ENCODE data around the gene C11orf71.

C11orf71 gene

GRCh38 chr11:114398303-114398920, 1.9 kb downstream of the C11orf71 start:
- DNase-seq, result peak; percentile 37

- peak; percentile 63 for DNase-seq
Observed at GRCh38 chr11:114397349-114397982, 2.8 kb downstream of the C11orf71 start.

- DNase-seq, result no peak
Observed at GRCh38 chr11:114396916-114397315, 3.4 kb downstream of the C11orf71 start.

- DNase-seq, result peak; percentile 32
Observed at GRCh38 chr11:114395736-114396135, 4.6 kb downstream of the C11orf71 start.

GRCh38 chr11:114392735-114393667, 7.3 kb downstream of the C11orf71 start:
- no peak for DNase-seq

GRCh38 chr11:114386545-114386944, 13.8 kb downstream of the C11orf71 start:
- no peak for DNase-seq

- no peak for DNase-seq
Observed at GRCh38 chr11:114386131-114386530, 14.2 kb downstream of the C11orf71 start.

GRCh38 chr11:114384487-114384886, 15.8 kb downstream of the C11orf71 start:
- DNase-seq, result no peak

- no peak for DNase-seq
Observed at GRCh38 chr11:114382509-114382908, 17.8 kb downstream of the C11orf71 start.

GRCh38 chr11:114379394-114380069, 20.8 kb downstream of the C11orf71 start:
- DNase-seq, result no peak

GRCh38 chr11:114377612-114378267, 22.6 kb downstream of the C11orf71 start:
- DNase-seq, result no peak

GRCh38 chr11:114375052-114375451, 25.3 kb downstream of the C11orf71 start:
- DNase-seq, result no peak

- no peak for DNase-seq
Observed at GRCh38 chr11:114368918-114369680, 31.2 kb downstream of the C11orf71 start.

- DNase-seq, result no peak
Observed at GRCh38 chr11:114367244-114367957, 32.9 kb downstream of the C11orf71 start.

- DNase-seq, result no peak
Observed at GRCh38 chr11:114366331-114367243, 33.7 kb downstream of the C11orf71 start.

GRCh38 chr11:114362958-114363357, 37.4 kb downstream of the C11orf71 start:
- DNase-seq, result no peak

- DNase-seq, result no peak
Observed at GRCh38 chr11:114362326-114362725, 38.0 kb downstream of the C11orf71 start.

- DNase-seq, result no peak
Observed at GRCh38 chr11:114359342-114359741, 41.0 kb downstream of the C11orf71 start.

- peak; percentile 22 for DNase-seq
Observed at GRCh38 chr11:114358716-114359115, 41.6 kb downstream of the C11orf71 start.

GRCh38 chr11:114354076-114354475, 46.2 kb downstream of the C11orf71 start:
- peak; percentile 8 for DNase-seq
